NCI-H2196 treated with DMSO at 0.1 percent for 48 hours (cell line): ENCODE results near the gene NTRK2.
"Not testable (repeated sequence)": the region's sequence is repeated elsewhere in the genome, so short reads cannot be mapped to it uniquely, and the experiment has no call there.

Experiments used
- DNase-seq: peaks from one replicate; lab custom pipeline; 2025; ENCODE audit not compliant: unreplicated experiment; lab: John Stamatoyannopoulos, UW

The NTRK2 gene

DNA sequence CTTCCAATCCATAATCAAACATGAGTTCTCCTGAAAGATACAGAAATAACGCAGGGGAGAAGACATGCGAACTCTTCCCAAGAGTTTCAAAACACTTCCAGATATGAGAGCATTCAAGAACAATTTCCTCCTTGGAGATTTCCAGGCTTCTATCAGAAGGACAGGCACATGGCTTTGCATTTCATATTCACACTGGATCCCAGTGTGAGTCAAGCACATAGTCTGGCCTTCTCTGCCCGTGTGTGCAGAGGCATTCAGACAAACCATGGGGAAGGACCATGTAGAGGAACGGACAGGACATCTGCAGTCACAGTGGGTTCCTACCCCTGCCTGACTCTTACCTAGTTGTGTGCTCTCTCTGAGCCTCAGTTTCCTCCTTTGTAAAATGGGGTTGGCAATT lies 384.5 kb downstream of the NTRK2 start:
- no peak for DNase-seq

DNA sequence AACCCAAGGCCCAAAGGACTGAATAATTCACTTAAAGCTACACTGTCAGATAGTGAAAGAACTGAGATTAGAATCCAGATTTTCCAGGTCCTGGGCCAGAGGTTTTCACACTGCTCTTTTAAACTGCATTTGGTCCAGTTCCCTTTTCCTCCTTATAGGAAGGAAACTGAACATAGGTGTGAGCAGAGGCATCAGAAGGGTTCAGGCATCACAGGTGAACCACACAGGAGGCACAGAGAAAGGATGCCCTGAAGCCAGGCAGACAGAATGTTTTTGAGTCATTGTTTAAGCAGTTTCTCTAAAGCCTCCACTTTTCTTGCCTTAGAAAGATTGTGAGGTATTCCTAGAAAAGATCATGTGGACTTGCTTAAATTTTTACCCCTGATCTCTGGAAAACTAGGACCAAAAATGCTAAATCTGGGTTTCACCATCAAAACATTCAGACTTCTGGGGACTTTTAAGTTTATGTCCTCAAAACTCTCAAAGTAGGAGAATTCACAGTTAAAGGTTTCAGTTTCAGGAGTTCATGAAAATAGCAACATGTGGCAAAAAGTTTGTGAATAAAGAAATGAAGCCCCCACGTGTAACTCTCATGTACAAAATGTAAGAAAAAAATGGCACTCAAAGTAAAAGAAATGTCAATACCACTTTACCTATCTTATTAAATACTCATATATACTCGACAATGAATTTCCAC lies 386.1 kb downstream of the NTRK2 start:
- DNase-seq = no peak

DNA sequence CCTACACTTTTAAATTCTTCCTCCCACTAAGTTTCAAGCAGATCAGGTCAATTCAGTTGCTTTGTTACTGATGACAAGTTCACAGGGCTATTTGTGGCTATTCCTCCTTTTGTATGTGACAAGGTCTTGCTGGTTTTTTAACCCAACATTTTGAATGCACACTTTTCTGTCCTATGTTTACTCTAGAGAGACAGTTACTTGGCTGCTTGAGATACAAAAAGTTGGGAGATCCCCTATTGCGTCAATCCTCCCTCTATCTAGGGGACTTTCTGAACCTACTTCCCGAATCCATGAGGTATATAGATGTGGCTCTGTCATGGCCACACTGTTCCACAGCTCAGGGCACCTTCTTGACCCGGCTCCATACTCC lies 386.7 kb downstream of the NTRK2 start:
- DNase-seq = no peak

DNA sequence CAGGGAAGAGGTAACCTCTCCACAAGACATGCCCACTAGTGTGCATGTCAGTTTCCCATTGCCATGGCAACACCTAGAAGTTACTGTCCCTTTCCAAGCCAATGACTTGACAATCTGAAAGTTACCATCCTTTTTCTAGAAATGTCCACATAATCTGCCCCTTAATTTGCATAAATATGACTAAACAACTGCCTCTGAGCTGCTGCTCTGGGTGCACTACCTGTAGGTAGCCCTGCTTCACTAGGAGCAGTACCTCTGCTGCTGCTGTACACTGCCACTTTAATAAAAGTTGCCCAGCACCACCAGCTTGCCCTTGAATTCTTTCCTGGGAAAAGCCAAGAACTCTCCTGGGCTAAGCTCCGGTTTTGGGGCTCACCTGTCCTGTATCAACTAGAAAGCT lies 392.4 kb downstream of the NTRK2 start:
- DNase-seq = no peak

DNA sequence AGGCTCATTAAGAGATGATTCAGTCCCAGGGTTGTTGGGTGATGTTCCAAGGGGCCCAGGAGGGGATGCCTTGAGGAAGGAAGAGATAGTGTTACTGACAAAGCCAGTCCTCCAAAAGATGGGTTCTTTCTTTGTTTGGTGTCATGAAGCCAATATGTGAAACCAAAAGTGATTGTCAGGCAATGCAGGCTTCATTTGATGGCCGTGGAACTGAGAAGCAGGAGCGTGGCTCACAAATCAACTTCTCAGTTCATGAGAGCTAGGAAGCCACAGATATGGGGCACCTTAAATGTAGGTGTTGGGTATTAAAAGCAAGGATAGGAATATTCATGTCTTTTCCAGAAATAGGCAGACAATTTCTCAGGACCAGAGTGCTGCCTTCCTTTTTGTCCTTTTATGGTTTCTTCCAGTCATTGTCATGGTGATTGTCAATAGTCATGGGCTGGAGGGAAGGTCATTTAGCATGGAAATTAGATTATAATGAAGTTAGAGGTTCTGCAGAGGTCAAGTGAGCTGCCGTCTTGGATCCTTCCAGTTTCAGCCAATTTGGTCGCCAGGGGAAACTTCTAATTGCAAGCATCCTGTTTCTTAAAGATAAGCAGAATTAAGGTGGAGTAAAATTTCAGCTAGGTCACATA lies 393.0 kb downstream of the NTRK2 start:
- DNase-seq = no peak

DNA sequence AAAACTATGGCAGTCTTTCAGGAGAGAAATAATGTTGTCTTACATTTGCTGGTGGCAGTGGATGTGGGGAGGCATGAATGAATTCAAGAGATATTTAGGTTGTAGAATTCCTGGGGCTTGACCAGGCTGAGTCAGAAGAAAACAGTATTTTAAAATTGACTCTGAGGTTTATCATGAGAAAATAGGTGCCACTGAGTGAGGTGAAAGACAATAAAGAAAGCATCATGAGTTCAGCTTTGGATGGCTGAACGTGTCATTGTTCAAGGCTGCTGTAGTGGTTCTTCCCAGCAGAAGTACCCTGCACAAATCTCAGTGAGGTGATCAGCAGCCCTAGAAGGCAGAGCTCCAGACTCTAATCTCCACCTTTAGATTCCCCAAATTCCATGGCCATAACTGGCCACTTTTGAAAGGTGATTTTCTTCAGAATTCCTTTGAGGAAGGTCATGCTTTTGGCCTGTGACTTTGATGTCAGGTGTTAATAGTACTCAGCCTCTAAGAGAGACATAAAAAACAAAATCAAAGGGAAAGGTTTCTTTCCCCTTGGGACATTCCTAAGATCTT lies 395.4 kb downstream of the NTRK2 start:
- no peak for DNase-seq

DNA sequence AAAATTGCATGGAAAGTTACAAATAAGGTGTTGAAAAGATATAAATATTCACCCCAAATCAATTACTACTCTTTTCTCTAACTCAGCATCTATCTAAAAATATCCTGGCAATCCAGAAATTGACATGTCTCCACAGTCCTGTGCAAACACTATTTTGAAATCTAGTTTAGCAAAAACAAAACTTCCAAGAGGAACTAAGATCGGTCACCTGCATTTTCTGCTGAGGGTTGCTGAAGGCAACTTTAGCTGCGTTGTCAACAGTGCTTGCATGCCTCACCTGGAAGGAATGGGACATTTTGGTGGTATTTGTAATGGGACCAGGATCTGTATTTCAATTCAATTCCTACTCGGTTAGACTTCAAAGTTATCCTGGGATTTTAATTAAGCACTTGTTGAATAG lies 398.3 kb downstream of the NTRK2 start:
- no peak for DNase-seq

DNA sequence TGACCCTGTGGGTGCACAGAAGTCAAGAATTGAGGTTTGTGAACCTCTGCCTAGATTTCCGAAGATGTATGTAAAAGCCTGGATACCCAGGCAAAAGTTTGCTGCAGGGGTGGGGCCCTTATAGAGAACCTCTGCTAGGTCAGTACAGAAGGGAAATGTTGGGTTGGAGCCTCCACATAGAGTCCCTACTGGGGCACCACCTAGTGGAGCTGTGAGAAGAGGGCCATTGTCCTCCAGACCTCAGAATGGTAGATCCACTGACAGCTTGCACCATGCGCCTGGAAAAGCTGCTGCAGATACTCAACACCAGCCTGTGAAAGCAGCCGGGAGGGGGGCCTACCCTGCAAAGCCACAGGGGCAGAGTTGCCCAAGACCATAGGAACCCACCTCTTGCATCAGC lies 399.9 kb downstream of the NTRK2 start:
- not testable (repeated sequence) for DNase-seq
